ENCODE measurements around the gene FRMPD2. TPM values are rescaled to one million over a fixed set of nuclear protein-coding genes. Genes with fewer than 3 reads are reported as not detected.

Gene FRMPD2, protein sequence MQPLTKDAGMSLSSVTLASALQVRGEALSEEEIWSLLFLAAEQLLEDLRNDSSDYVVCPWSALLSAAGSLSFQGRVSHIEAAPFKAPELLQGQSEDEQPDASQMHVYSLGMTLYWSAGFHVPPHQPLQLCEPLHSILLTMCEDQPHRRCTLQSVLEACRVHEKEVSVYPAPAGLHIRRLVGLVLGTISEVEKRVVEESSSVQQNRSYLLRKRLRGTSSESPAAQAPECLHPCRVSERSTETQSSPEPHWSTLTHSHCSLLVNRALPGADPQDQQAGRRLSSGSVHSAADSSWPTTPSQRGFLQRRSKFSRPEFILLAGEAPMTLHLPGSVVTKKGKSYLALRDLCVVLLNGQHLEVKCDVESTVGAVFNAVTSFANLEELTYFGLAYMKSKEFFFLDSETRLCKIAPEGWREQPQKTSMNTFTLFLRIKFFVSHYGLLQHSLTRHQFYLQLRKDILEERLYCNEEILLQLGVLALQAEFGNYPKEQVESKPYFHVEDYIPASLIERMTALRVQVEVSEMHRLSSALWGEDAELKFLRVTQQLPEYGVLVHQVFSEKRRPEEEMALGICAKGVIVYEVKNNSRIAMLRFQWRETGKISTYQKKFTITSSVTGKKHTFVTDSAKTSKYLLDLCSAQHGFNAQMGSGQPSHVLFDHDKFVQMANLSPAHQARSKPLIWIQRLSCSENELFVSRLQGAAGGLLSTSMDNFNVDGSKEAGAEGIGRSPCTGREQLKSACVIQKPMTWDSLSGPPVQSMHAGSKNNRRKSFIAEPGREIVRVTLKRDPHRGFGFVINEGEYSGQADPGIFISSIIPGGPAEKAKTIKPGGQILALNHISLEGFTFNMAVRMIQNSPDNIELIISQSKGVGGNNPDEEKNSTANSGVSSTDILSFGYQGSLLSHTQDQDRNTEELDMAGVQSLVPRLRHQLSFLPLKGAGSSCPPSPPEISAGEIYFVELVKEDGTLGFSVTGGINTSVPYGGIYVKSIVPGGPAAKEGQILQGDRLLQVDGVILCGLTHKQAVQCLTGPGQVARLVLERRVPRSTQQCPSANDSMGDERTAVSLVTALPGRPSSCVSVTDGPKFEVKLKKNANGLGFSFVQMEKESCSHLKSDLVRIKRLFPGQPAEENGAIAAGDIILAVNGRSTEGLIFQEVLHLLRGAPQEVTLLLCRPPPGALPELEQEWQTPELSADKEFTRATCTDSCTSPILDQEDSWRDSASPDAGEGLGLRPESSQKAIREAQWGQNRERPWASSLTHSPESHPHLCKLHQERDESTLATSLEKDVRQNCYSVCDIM (N-terminal part only)
- not detected in 3 replicates for total RNA-seq
- long read RNA-seq, result 0 reads

DNA sequence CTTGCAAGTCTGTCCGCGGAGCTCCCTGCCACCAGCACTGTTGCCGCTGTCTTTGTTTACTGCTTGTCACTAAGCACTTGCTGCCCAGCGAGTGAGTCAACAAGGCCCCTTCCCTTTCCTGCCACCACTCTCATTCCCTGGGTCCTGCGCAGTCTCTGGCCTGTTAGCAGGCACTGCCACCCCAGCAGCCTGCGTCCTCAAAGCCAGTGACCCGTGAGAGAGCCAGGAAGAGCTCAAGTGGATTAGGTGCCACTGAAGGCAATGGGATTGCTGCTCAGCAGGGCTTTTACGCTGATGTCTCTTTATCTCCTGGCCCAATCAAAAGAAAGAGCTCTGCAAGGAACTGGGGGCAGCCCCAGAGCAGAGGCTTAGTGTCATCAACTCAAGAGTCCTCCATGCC, at the start of gene FRMPD2:
Gene FRMPD2 (minus strand): TSS at position 61 of the 400 bp plus-strand sequence. CDS start 129 bp downstream, outside the sequence.
- H3K9me3 Mint-ChIP-seq (ENCODE audit: low read depth), result peaks cover 4% of the 10 kb centered on the region
- DNase-seq (ENCODE audit: low spot score), result no peak
- H3K36me3 Mint-ChIP-seq (ENCODE audit: low read depth), result peaks cover 5% of the 10 kb centered on the region
- TF ChIP-seq, protein P1, sequence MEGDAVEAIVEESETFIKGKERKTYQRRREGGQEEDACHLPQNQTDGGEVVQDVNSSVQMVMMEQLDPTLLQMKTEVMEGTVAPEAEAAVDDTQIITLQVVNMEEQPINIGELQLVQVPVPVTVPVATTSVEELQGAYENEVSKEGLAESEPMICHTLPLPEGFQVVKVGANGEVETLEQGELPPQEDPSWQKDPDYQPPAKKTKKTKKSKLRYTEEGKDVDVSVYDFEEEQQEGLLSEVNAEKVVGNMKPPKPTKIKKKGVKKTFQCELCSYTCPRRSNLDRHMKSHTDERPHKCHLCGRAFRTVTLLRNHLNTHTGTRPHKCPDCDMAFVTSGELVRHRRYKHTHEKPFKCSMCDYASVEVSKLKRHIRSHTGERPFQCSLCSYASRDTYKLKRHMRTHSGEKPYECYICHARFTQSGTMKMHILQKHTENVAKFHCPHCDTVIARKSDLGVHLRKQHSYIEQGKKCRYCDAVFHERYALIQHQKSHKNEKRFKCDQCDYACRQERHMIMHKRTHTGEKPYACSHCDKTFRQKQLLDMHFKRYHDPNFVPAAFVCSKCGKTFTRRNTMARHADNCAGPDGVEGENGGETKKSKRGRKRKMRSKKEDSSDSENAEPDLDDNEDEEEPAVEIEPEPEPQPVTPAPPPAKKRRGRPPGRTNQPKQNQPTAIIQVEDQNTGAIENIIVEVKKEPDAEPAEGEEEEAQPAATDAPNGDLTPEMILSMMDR (IDR thresholded peaks at IDR 0.05), result no peak
- H3K4me3 Mint-ChIP-seq (ENCODE audit: unreplicated experiment), result no peak within 1 kb of the TSS
- peaks cover 3% of the 10 kb centered on the region for H3K4me1 Mint-ChIP-seq (ENCODE audit: low read depth)
- H3K27me3 Mint-ChIP-seq (ENCODE audit: low read depth), result peaks cover 22% of the 10 kb centered on the region
- H3K27ac Mint-ChIP-seq (ENCODE audit: unreplicated experiment), result no peak within 1 kb of the TSS

GRCh38 chr10:48322017-48322416, 47.5 kb upstream of the FRMPD2 start:
- Mint-ChIP-seq H3K9me3 (ENCODE audit: low read depth) (no peaks in the 10 kb centered on the region), H3K36me3 (ENCODE audit: low read depth) (no peaks in the 10 kb centered on the region), H3K27ac (ENCODE audit: unreplicated experiment) (no peak overlapping the region), H3K4me1 (ENCODE audit: low read depth) (peaks cover 16% of the 10 kb centered on the region), H3K27me3 (ENCODE audit: low read depth) (no peaks in the 10 kb centered on the region), H3K4me3 (ENCODE audit: unreplicated experiment) (no peak overlapping the region)
- DNase-seq (ENCODE audit: low spot score), result no peak
- TF ChIP-seq, protein P1 (IDR thresholded peaks at IDR 0.05), result no peak

GRCh38 chr10:48317321-48317990, 43.0 kb upstream of the FRMPD2 start:
- H3K27ac Mint-ChIP-seq (ENCODE audit: unreplicated experiment), result no peak overlapping the region
- DNase-seq (ENCODE audit: low spot score), result no peak
- no peaks in the 10 kb centered on the region for H3K36me3 Mint-ChIP-seq (ENCODE audit: low read depth)
- no peak overlapping the region for H3K4me3 Mint-ChIP-seq (ENCODE audit: unreplicated experiment)
- TF ChIP-seq, protein P1 (IDR thresholded peaks at IDR 0.05), result no peak
- no peaks in the 10 kb centered on the region for H3K27me3 Mint-ChIP-seq (ENCODE audit: low read depth)
- peaks cover 10% of the 10 kb centered on the region for H3K4me1 Mint-ChIP-seq (ENCODE audit: low read depth)
- H3K9me3 Mint-ChIP-seq (ENCODE audit: low read depth), result no peaks in the 10 kb centered on the region

GRCh38 chr10:48316236-48316635, 41.7 kb upstream of the FRMPD2 start:
- peaks cover 5% of the 10 kb centered on the region for H3K4me1 Mint-ChIP-seq (ENCODE audit: low read depth)
- DNase-seq (ENCODE audit: low spot score), result no peak
- H3K9me3 Mint-ChIP-seq (ENCODE audit: low read depth), result no peaks in the 10 kb centered on the region
- H3K27me3 Mint-ChIP-seq (ENCODE audit: low read depth), result no peaks in the 10 kb centered on the region
- H3K27ac Mint-ChIP-seq (ENCODE audit: unreplicated experiment), result no peak overlapping the region
- no peaks in the 10 kb centered on the region for H3K36me3 Mint-ChIP-seq (ENCODE audit: low read depth)
- H3K4me3 Mint-ChIP-seq (ENCODE audit: unreplicated experiment), result no peak overlapping the region
- TF ChIP-seq, protein P1 (IDR thresholded peaks at IDR 0.05), result no peak
